NB4 (cell line): ENCODE results near the gene SESTD1.

ENCODE experiments used
- DNase-seq: peaks from one replicate; pipeline ENCODE4 v3.0.0; 2010; ENCODE audit warnings: low read depth
- H3K4me3 ChIP-seq: one replicate; pipeline ENCODE4 v1.5.1; 2011; ENCODE audit warnings: mild to moderate bottlenecking, low read depth, low read length, moderate library complexity
- CTCF ChIP-seq: IDR thresholded peaks from one replicate; pipeline ENCODE4 v1.5.1; 2012; ENCODE audit warnings: low read depth, low read length
- MAX ChIP-seq: IDR thresholded peaks from 2 replicates; pipeline ENCODE4 v1.6.1; 2011; ENCODE audit warnings: low read depth, low read length
- MYC ChIP-seq: IDR thresholded peaks from 2 replicates; pipeline ENCODE4 v1.6.1; 2011; ENCODE audit warnings: low read depth, low read length
- POLR2A ChIP-seq: IDR thresholded peaks from 2 replicates; pipeline ENCODE4 v1.6.1; 2011; ENCODE audit warnings: mild to moderate bottlenecking; ENCODE audit not compliant: insufficient read length; ENCODE audit errors: extremely low read depth

The SESTD1 gene

GRCh38 chr2:179174240-179174639 lies 90.4 kb downstream of the SESTD1 start:
- DNase-seq, result no peak
- no peak overlapping the region for H3K4me3 ChIP-seq
- TF ChIP-seq MYC (no peak), POLR2A (no peak), MAX (no peak), CTCF (no peak)

GRCh38 chr2:179172894-179173293 lies 91.7 kb downstream of the SESTD1 start:
- no peak for TF ChIP-seq CTCF
- no peak for TF ChIP-seq MYC
- no peak for TF ChIP-seq POLR2A
- TF ChIP-seq MAX, result no peak
- DNase-seq, result no peak
- H3K4me3 ChIP-seq, result no peak overlapping the region

GRCh38 chr2:179171371-179171770 lies 93.3 kb downstream of the SESTD1 start:
- H3K4me3 ChIP-seq, result no peak overlapping the region
- DNase-seq, result no peak
- TF ChIP-seq MAX (no peak), MYC (no peak), POLR2A (no peak), CTCF (no peak)

GRCh38 chr2:179170901-179171300 lies 93.7 kb downstream of the SESTD1 start:
- DNase-seq, result no peak
- TF ChIP-seq MAX (no peak), CTCF (no peak), MYC (no peak), POLR2A (no peak)
- H3K4me3 ChIP-seq, result no peak overlapping the region

GRCh38 chr2:179165356-179166000 lies 99.2 kb downstream of the SESTD1 start:
- no peak for DNase-seq
- TF ChIP-seq MYC (no peak), POLR2A (no peak), CTCF (no peak), MAX (no peak)
- no peak overlapping the region for H3K4me3 ChIP-seq
